ENCODE results near the gene SLC12A8.

SLC12A8 gene

GRCh38 chr3:125048282-125048681, 164.3 kb downstream of the SLC12A8 start:
- FAIRE-seq (no peak), DNase-seq (ENCODE audit: insufficient read length, low spot score) (no peak)
- TF ChIP-seq TAF1 (IDR thresholded peaks at IDR 0.05; ENCODE audit: low read depth, low read length) (no peak), POLR2A (IDR thresholded peaks at IDR 0.05; ENCODE audit: low read depth, low read length) (no peak), POU2F2 (IDR thresholded peaks at IDR 0.05; ENCODE audit: low read depth, low read length) (no peak)

GRCh38 chr3:125045965-125046364, 166.6 kb downstream of the SLC12A8 start:
- FAIRE-seq (no peak), DNase-seq (ENCODE audit: insufficient read length, low spot score) (no peak)
- TF ChIP-seq TAF1 (IDR thresholded peaks at IDR 0.05; ENCODE audit: low read depth, low read length), result no peak
- TF ChIP-seq POLR2A (IDR thresholded peaks at IDR 0.05; ENCODE audit: low read depth, low read length), result no peak
- TF ChIP-seq SPI1 (IDR thresholded peaks at IDR 0.05; ENCODE audit: low read depth, low read length), result no peak
- TF ChIP-seq POU2F2 (IDR thresholded peaks at IDR 0.05; ENCODE audit: low read depth, low read length), result no peak
- TF ChIP-seq PAX5 (IDR thresholded peaks at IDR 0.05; ENCODE audit: insufficient read depth, low read length, severe bottlenecking), result no peak

DNA sequence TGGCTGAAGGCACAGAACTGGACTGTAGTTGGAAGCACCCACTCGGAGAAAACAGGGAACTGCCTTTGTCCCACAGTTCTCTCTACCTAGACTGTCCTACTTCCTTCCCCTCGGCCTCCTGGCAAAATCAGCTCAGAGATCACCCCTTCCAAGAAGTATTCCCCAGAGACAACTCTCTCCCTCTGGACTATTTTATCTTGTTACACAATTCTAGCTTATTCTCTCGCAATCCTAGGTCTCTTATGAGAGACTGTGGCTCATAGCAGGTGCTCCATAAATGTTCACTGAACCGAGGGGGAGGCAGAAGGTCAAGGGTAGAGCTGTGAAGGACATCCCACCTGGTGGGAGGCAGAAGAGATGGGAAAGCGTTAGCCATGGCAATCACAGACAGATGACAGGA, 167.4 kb downstream of the SLC12A8 start:
- DNase-seq (ENCODE audit: insufficient read length, low spot score), result no peak
- TF ChIP-seq PAX5 (IDR thresholded peaks at IDR 0.05; ENCODE audit: insufficient read depth, low read length, severe bottlenecking), result no peak
- TF ChIP-seq POU2F2 (IDR thresholded peaks at IDR 0.05; ENCODE audit: low read depth, low read length), result no peak
- no peak for TF ChIP-seq POLR2AphosphoS5 (IDR thresholded peaks at IDR 0.05; ENCODE audit: low read depth, low read length)
- TF ChIP-seq POLR2A (IDR thresholded peaks at IDR 0.05; ENCODE audit: low read depth, low read length), result no peak
- no peak for TF ChIP-seq TAF1 (IDR thresholded peaks at IDR 0.05; ENCODE audit: low read depth, low read length)
- no peak for TF ChIP-seq SPI1 (IDR thresholded peaks at IDR 0.05; ENCODE audit: low read depth, low read length)
- FAIRE-seq, result no peak

DNA sequence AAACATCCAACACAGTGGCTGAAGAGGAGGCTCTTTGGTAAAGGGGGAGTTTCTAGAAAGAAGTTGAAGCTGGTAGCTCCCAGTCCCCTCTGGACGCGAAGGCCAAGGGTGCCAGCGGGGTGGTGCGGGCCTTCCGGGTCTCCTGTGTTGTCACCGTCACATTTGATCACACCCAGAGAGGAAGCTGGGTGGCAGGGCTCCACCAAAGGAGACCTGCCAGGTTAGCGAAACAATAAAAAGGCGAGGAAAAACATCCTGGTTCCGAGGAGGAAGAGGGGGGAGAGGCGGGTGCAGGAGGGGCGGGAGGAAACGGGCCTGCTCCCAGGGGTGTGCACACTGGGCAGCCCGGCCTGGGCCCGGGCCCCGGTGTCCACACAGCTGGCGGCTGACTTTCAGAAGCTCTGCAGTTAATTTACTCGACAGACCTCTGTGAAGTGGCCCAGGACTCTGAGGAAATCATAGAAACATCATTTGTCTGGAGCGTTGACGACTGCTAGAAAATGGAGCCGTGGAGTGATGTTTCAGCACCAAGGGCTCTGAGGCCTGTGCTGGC, 168.9 kb downstream of the SLC12A8 start:
- no peak for TF ChIP-seq POLR2AphosphoS5 (IDR thresholded peaks at IDR 0.05; ENCODE audit: low read depth, low read length)
- no peak for TF ChIP-seq POU2F2 (IDR thresholded peaks at IDR 0.05; ENCODE audit: low read depth, low read length)
- TF ChIP-seq PAX5 (IDR thresholded peaks at IDR 0.05; ENCODE audit: insufficient read depth, low read length, severe bottlenecking), result no peak
- no peak for TF ChIP-seq TAF1 (IDR thresholded peaks at IDR 0.05; ENCODE audit: low read depth, low read length)
- TF ChIP-seq SPI1 (IDR thresholded peaks at IDR 0.05; ENCODE audit: low read depth, low read length), result no peak
- no peak for TF ChIP-seq POLR2A (IDR thresholded peaks at IDR 0.05; ENCODE audit: low read depth, low read length)
- FAIRE-seq, result no peak
- no peak for DNase-seq (ENCODE audit: insufficient read length, low spot score)

GRCh38 chr3:125042725-125043406, 169.7 kb downstream of the SLC12A8 start:
- TF ChIP-seq POLR2AphosphoS5 (IDR thresholded peaks at IDR 0.05; ENCODE audit: low read depth, low read length), result no peak
- no peak for DNase-seq (ENCODE audit: insufficient read length, low spot score)
- no peak for FAIRE-seq

- DNase-seq (ENCODE audit: insufficient read length, low spot score) (no peak), FAIRE-seq (no peak)
- no peak for TF ChIP-seq POU2F2 (IDR thresholded peaks at IDR 0.05; ENCODE audit: low read depth, low read length)
- no peak for TF ChIP-seq SPI1 (IDR thresholded peaks at IDR 0.05; ENCODE audit: low read depth, low read length)
- no peak for TF ChIP-seq PAX5 (IDR thresholded peaks at IDR 0.05; ENCODE audit: insufficient read depth, low read length, severe bottlenecking)
- TF ChIP-seq POLR2A (IDR thresholded peaks at IDR 0.05; ENCODE audit: low read depth, low read length), result no peak
- TF ChIP-seq POLR2AphosphoS5 (IDR thresholded peaks at IDR 0.05; ENCODE audit: low read depth, low read length), result no peak
- no peak for TF ChIP-seq TAF1 (IDR thresholded peaks at IDR 0.05; ENCODE audit: low read depth, low read length)
These were observed 173.1 kb downstream of the SLC12A8 start for GRCh38 chr3:125039131-125040100.

- peak; percentile 31 for FAIRE-seq
- no peak for TF ChIP-seq POLR2A (IDR thresholded peaks at IDR 0.05; ENCODE audit: low read depth, low read length)
- DNase-seq (ENCODE audit: insufficient read length, low spot score), result no peak
These were observed 174.9 kb downstream of the SLC12A8 start for GRCh38 chr3:125037498-125038150.

GRCh38 chr3:125035217-125035616, 177.3 kb downstream of the SLC12A8 start:
- DNase-seq (ENCODE audit: insufficient read length, low spot score) (no peak), FAIRE-seq (peak; percentile 62)
- TF ChIP-seq PAX5 (IDR thresholded peaks at IDR 0.05; ENCODE audit: insufficient read depth, low read length, severe bottlenecking) (no peak), SPI1 (IDR thresholded peaks at IDR 0.05; ENCODE audit: low read depth, low read length) (no peak), POU2F2 (IDR thresholded peaks at IDR 0.05; ENCODE audit: low read depth, low read length) (no peak), TAF1 (IDR thresholded peaks at IDR 0.05; ENCODE audit: low read depth, low read length) (no peak), POLR2A (IDR thresholded peaks at IDR 0.05; ENCODE audit: low read depth, low read length) (no peak), POLR2AphosphoS5 (IDR thresholded peaks at IDR 0.05; ENCODE audit: low read depth, low read length) (no peak)

GRCh38 chr3:125033616-125034015, 178.9 kb downstream of the SLC12A8 start:
- FAIRE-seq (no peak), DNase-seq (ENCODE audit: insufficient read length, low spot score) (no peak)
- TF ChIP-seq POLR2AphosphoS5 (IDR thresholded peaks at IDR 0.05; ENCODE audit: low read depth, low read length), result no peak
- TF ChIP-seq SPI1 (IDR thresholded peaks at IDR 0.05; ENCODE audit: low read depth, low read length), result no peak
- TF ChIP-seq POU2F2 (IDR thresholded peaks at IDR 0.05; ENCODE audit: low read depth, low read length), result no peak
- no peak for TF ChIP-seq TAF1 (IDR thresholded peaks at IDR 0.05; ENCODE audit: low read depth, low read length)
- no peak for TF ChIP-seq PAX5 (IDR thresholded peaks at IDR 0.05; ENCODE audit: insufficient read depth, low read length, severe bottlenecking)
- TF ChIP-seq POLR2A (IDR thresholded peaks at IDR 0.05; ENCODE audit: low read depth, low read length), result no peak

All from GM12891 (cell line).